HCT116 (cell line): ENCODE data around the gene BABAM2. TPM values are rescaled to one million over a fixed set of nuclear protein-coding genes. Genes with fewer than 3 reads are reported as not detected.

Experiments used
- ATAC-seq: fragments of 200-7000 bp; cut with Tn5 transposase; 2 replicates; pipeline ENCODE4 v1.9.1; 2020; ENCODE audit warnings: mild to moderate bottlenecking, moderate library complexity
- BruUV-seq: library from RNA; stranded (reverse); fragments of 400-500 nt; replicated peaks from 2 replicates; lab custom pipeline; 2021; lab: Mats Ljungman, UMichigan
- CTCF ChIA-PET: fragments of 300-600 bp; sonication (Branson Sonifier 250); formaldehyde crosslinking; loops from one replicate; lab custom pipeline; 2021; ENCODE audit warnings: antibody characterized with exemption; lab: Charles Lee
- POLR2A ChIA-PET: fragments of 300-600, 350-600 bp; sonication (Branson Sonifier 250); formaldehyde crosslinking; loops from one replicate; lab custom pipeline; 2021; ENCODE audit warnings: antibody characterized with exemption; lab: Charles Lee
- RAD21 ChIA-PET, 2 experiments: fragments of 300-600 bp; sonication (Branson Sonifier 250); formaldehyde crosslinking; loops; one replicate each; lab custom pipeline; 2023; ENCODE audit warnings: low total read pairs in 2 of 2; ENCODE audit not compliant: uncharacterized antibody in 2 of 2, unreplicated experiment in 2 of 2, low non-redundant PET in 1 of 2; lab: Charles Lee
- DNase-seq: peaks from one replicate; pipeline ENCODE4 v3.0.0-alpha.2; 2010; ENCODE audit warnings: low read depth, low spot score
- H2AFZ ChIP-seq: fragments of 200-600 bp; shearing (Covaris generic), sonication (generic); 2 replicates; pipeline ENCODE4 v1.6.1; 2017; ENCODE audit warnings: low read depth, mixed run types, mixed read lengths, antibody characterized with exemption, low read length; ENCODE audit not compliant: poor library complexity, severe bottlenecking
- H3K27ac ChIP-seq: 2 replicates; pipeline ENCODE4 v1.5.1; 2012; ENCODE audit warnings: low read depth, low read length
- H3K27me3 ChIP-seq: fragments of 200-600 bp; sonication (generic); 2 replicates; pipeline ENCODE4 v1.6.1; 2016; ENCODE audit warnings: mixed run types, low read length, mixed read lengths; ENCODE audit not compliant: insufficient read depth
- H3K36me3 ChIP-seq, 2 experiments: fragments of 200-500 bp in 1 of 2; fragments of 200-600 bp in 1 of 2; sonication (Bioruptor generic) in 1 of 2; sonication (generic) in 1 of 2; 2 replicates each; pipeline versions ENCODE4 v1.5.1 to v1.6.1; 2014 to 2016; ENCODE audit warnings: low read length in 2 of 2, inconsistent platforms in 1 of 2, mixed read lengths in 1 of 2, mixed run types in 1 of 2; ENCODE audit not compliant: insufficient read depth in 2 of 2, control insufficient read depth in 1 of 2
- H3K4me1 ChIP-seq, 2 experiments: fragments of 200-600 bp in 1 of 2; sonication (generic) in 1 of 2; 2 replicates each; pipeline versions ENCODE4 v1.5.1 to v1.6.1; 2012 to 2017; ENCODE audit warnings: low read length in 2 of 2, inconsistent platforms in 1 of 2, mild to moderate bottlenecking in 1 of 2, mixed read lengths in 1 of 2, mixed run types in 1 of 2, moderate library complexity in 1 of 2; ENCODE audit not compliant: insufficient read depth in 2 of 2, control insufficient read depth in 1 of 2
- H3K4me2 ChIP-seq: fragments of 200-600 bp; sonication (generic); 2 replicates; pipeline ENCODE4 v1.6.1; 2017; ENCODE audit warnings: mixed run types, low read length, mixed read lengths
- H3K4me3 ChIP-seq, 2 experiments: fragments of 200-600 bp in 1 of 2; sonication (generic) in 1 of 2; replicated peaks in 1 of 2; 2 replicates each; pipeline ENCODE4 v1.5.1; 2011 to 2016; ENCODE audit warnings: low read length in 2 of 2, control low read depth in 1 of 2, low read depth in 1 of 2, mild to moderate bottlenecking in 1 of 2, mixed read lengths in 1 of 2, mixed run types in 1 of 2
- H3K79me2 ChIP-seq: fragments of 200-600 bp; sonication (generic); 2 replicates; pipeline ENCODE4 v1.6.1; 2017; ENCODE audit warnings: mild to moderate bottlenecking, mixed run types, low read length, moderate library complexity, mixed read lengths; ENCODE audit not compliant: insufficient read depth
- H3K9ac ChIP-seq: fragments of 200-600 bp; sonication (generic); 2 replicates; pipeline ENCODE4 v1.6.1; 2016; ENCODE audit warnings: low read length, mixed read lengths
- H3K9me2 ChIP-seq: fragments of 200-600 bp; sonication (generic), shearing (Covaris generic); 2 replicates; pipeline ENCODE4 v1.6.1; 2017; ENCODE audit warnings: mixed run types, mild to moderate bottlenecking, moderate library complexity; ENCODE audit not compliant: insufficient read depth
- H3K9me3 ChIP-seq, 2 experiments: fragments of 200-500 bp in 1 of 2; fragments of 200-600 bp in 1 of 2; sonication (Bioruptor generic) in 1 of 2; sonication (generic) in 1 of 2; 2 replicates each; pipeline ENCODE4 v1.6.1; 2014 to 2017; ENCODE audit warnings: low read length in 2 of 2, mixed read lengths in 2 of 2, inconsistent platforms in 1 of 2, low read depth in 1 of 2, mild to moderate bottlenecking in 1 of 2, mixed run types in 1 of 2, moderate library complexity in 1 of 2; ENCODE audit not compliant: control insufficient read depth in 1 of 2, insufficient read depth in 1 of 2
- H4K20me1 ChIP-seq: fragments of 200-600 bp; sonication (generic), shearing (Covaris generic); 2 replicates; pipeline ENCODE4 v1.6.1; 2017; ENCODE audit warnings: mixed run types, mild to moderate bottlenecking, moderate library complexity; ENCODE audit not compliant: insufficient read depth
- CBX3 ChIP-seq: IDR thresholded peaks from 2 replicates; pipeline ENCODE4 v1.6.1; 2012; ENCODE audit warnings: low read depth
- CTCF ChIP-seq, 3 experiments: fragments of 200-600 bp in 1 of 3; sonication (generic) in 1 of 3; IDR thresholded peaks in 2 of 3; conservative IDR thresholded peaks in 1 of 3; 2 replicates each; pipeline ENCODE4 v1.5.1; 2012 to 2017; ENCODE audit warnings: low read depth in 2 of 3, low read length in 2 of 3, antibody characterized with exemption in 1 of 3, borderline replicate concordance in 1 of 3, control low read depth in 1 of 3, mild to moderate bottlenecking in 1 of 3, mixed read lengths in 1 of 3, mixed run types in 1 of 3, moderate library complexity in 1 of 3; ENCODE audit not compliant: insufficient read depth in 1 of 3
- EGR1 ChIP-seq: IDR thresholded peaks from 2 replicates; pipeline ENCODE4 v1.6.1; 2012; ENCODE audit warnings: low read depth
- ELF1 ChIP-seq: IDR thresholded peaks from 2 replicates; pipeline ENCODE4 v1.6.1; 2012; ENCODE audit warnings: low read depth, borderline replicate concordance
- EZH2 ChIP-seq: fragments of 200-600 bp; sonication (generic); IDR thresholded peaks from 2 replicates; pipeline ENCODE4 v1.6.1; 2017; ENCODE audit warnings: antibody characterized with exemption, mixed run types
- EZH2phosphoT487 ChIP-seq: fragments of 200-600 bp; IDR thresholded peaks from 2 replicates; pipeline ENCODE4 v1.6.1; 2018; ENCODE audit warnings: antibody characterized with exemption, borderline replicate concordance
- FOSL1 ChIP-seq: IDR thresholded peaks from 2 replicates; pipeline ENCODE4 v1.6.1; 2012; ENCODE audit warnings: low read depth
- MAX ChIP-seq: IDR thresholded peaks from 2 replicates; pipeline ENCODE4 v1.6.1; 2012
- POLR2AphosphoS5 ChIP-seq: IDR thresholded peaks from 2 replicates; pipeline ENCODE4 v1.6.1; 2011; ENCODE audit warnings: mild to moderate bottlenecking, low read depth, low read length, moderate library complexity
- REST ChIP-seq: IDR thresholded peaks from 2 replicates; pipeline ENCODE4 v1.6.1; 2012; ENCODE audit warnings: low read depth
- SP1 ChIP-seq: IDR thresholded peaks from 2 replicates; pipeline ENCODE4 v1.6.1; 2012; ENCODE audit warnings: low read depth
- SRF ChIP-seq: IDR thresholded peaks from 2 replicates; pipeline ENCODE4 v1.6.1; 2012; ENCODE audit warnings: low read depth
- ZFX ChIP-seq: fragments of 450-650 bp; IDR thresholded peaks from 2 replicates; pipeline ENCODE4 v1.6.1; 2017
- ZNF274 ChIP-seq: fragments of 200-500 bp; sonication (Bioruptor generic); IDR thresholded peaks from 2 replicates; pipeline ENCODE4 v1.6.1; 2014; ENCODE audit warnings: mild to moderate bottlenecking, low read depth, low read length, inconsistent platforms
- intact Hi-C: fragments of 100-400 bp; cut with micrococcal nuclease; formaldehyde crosslinking; loops from 2 replicates; pipeline ENCODE4 v1.10.0; 2022
- total RNA-seq: library from RNA; stranded (reverse); gene quantifications from one replicate; pipeline ENCODE4 v1.2.1, GENCODE V29; 2021; ENCODE audit not compliant: unreplicated experiment
- TF ChIP-seq, protein P1 (sequence below): IDR thresholded peaks from 2 replicates; pipeline ENCODE4 v1.6.1; 2012

Gene BABAM2
- total RNA-seq, 1 experiment from 2014 or later, result 23.8 TPM

- no peak for DNase-seq
- Histone ChIP-seq H3K36me3 (no peaks in the 10 kb centered on the region), H3K9me2 (no peaks in the 10 kb centered on the region), H4K20me1 (no peaks in the 10 kb centered on the region), H3K4me3 (no peak overlapping the region), H2AFZ (no peak overlapping the region), H3K4me1 (peaks cover 7 to 28% of the 10 kb centered on the region in 2 experiments; a peak in 3 of 4 replicates), H3K9me3 (no peaks in the 10 kb centered on the region), H3K79me2 (no peaks in the 10 kb centered on the region), H3K27ac (no peak overlapping the region), H3K9ac (no peak overlapping the region), H3K27me3 (no peaks in the 10 kb centered on the region), H3K4me2 (no peak overlapping the region)
- no peak for TF ChIP-seq REST
- TF ChIP-seq EZH2phosphoT487, result no peak
- TF ChIP-seq ZNF274, result no peak
- TF ChIP-seq CBX3, result no peak
- no peak for TF ChIP-seq SP1
- TF ChIP-seq, protein P1, sequence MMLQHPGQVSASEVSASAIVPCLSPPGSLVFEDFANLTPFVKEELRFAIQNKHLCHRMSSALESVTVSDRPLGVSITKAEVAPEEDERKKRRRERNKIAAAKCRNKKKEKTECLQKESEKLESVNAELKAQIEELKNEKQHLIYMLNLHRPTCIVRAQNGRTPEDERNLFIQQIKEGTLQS, result no peak
- TF ChIP-seq POLR2AphosphoS5, result no peak
- no peak for TF ChIP-seq CTCF (IDR thresholded peaks at IDR 0.05 in 2 of 3, conservative IDR thresholded peaks at IDR 0.05 in 1 of 3; ENCODE audit: borderline replicate concordance in 1 of 3, insufficient read depth in 1 of 3, low read depth in 2 of 3, low read length in 2 of 3)
- TF ChIP-seq MAX, result no peak
- no peak for TF ChIP-seq FOSL1
- no peak for TF ChIP-seq SRF
- no peak for TF ChIP-seq ELF1
- no peak for TF ChIP-seq EZH2
- TF ChIP-seq EGR1, result no peak
- TF ChIP-seq ZFX, result no peak
- BruUV-seq, result no TSS peak
- POLR2A ChIA-PET, result no interaction called here
- CTCF ChIA-PET, result no interaction called here
- no peak for ATAC-seq
- RAD21 ChIA-PET, result no interaction called here
- intact Hi-C loops, result no loop called here
These were observed 474.1 kb downstream of the BABAM2 start for GRCh38 chr2:28364610-28365009.
